Osteocyte (in vitro differentiated cells): ENCODE results near the gene INSM1. TPM values are rescaled to one million over a fixed set of nuclear protein-coding genes. Genes with fewer than 3 reads are reported as not detected.
"Not testable (repeated sequence)": the region's sequence is repeated elsewhere in the genome, so short reads cannot be mapped to it uniquely, and the experiment has no call there.

Source experiments
- DNase-seq: peaks from one replicate; pipeline ENCODE4 v3.0.0; 2021; ENCODE audit warnings: mixed read lengths; ENCODE audit not compliant: unreplicated experiment; ENCODE audit errors: extremely low spot score
- H3K27ac Mint-ChIP-seq: one replicate; pipeline ENCODE4 v1.8.0; 2021; ENCODE audit warnings: mild to moderate bottlenecking, mixed read lengths; ENCODE audit not compliant: unreplicated experiment
- H3K27me3 Mint-ChIP-seq: one replicate; pipeline ENCODE4 v1.8.0; 2021; ENCODE audit warnings: mixed read lengths; ENCODE audit not compliant: unreplicated experiment
- H3K36me3 Mint-ChIP-seq: one replicate; pipeline ENCODE4 v1.8.0; 2021; ENCODE audit warnings: mixed read lengths; ENCODE audit not compliant: unreplicated experiment
- H3K4me1 Mint-ChIP-seq: one replicate; pipeline ENCODE4 v1.8.0; 2021; ENCODE audit warnings: mixed read lengths; ENCODE audit not compliant: unreplicated experiment
- H3K4me3 Mint-ChIP-seq: one replicate; pipeline ENCODE4 v1.8.0; 2021; ENCODE audit warnings: mild to moderate bottlenecking, moderate library complexity, mixed read lengths; ENCODE audit not compliant: unreplicated experiment
- H3K9me3 Mint-ChIP-seq: one replicate; pipeline ENCODE4 v1.8.0; 2021; ENCODE audit warnings: mixed read lengths; ENCODE audit not compliant: unreplicated experiment
- CTCF ChIP-seq: fragments of 200-600 bp; sonication (generic); IDR thresholded peaks from 2 replicates; pipeline ENCODE4 v1.5.0; 2021; ENCODE audit warnings: antibody characterized with exemption, mild to moderate bottlenecking, moderate library complexity
- total RNA-seq: library from RNA; stranded (reverse); gene quantifications from 2 replicates; pipeline ENCODE4 v1.2.1, GENCODE V29; 2021

Gene INSM1
- total RNA-seq, 1 donor from 2014 or later, result not detected

GRCh38 chr20:20342066-20342465 is 25.8 kb upstream of the INSM1 start:
- Mint-ChIP-seq H3K27ac (no peak overlapping the region), H3K4me1 (no peaks in the 10 kb centered on the region), H3K4me3 (no peak overlapping the region), H3K9me3 (peaks cover 4% of the 10 kb centered on the region), H3K27me3 (peaks cover 2% of the 10 kb centered on the region), H3K36me3 (no peaks in the 10 kb centered on the region)
- TF ChIP-seq CTCF, result no peak
- DNase-seq, result no peak

GRCh38 chr20:20343932-20344331 is 24.0 kb upstream of the INSM1 start:
- TF ChIP-seq CTCF, result no peak
- H3K4me1 Mint-ChIP-seq, result no peaks in the 10 kb centered on the region
- no peak for DNase-seq
- no peaks in the 10 kb centered on the region for H3K36me3 Mint-ChIP-seq
- H3K27ac Mint-ChIP-seq, result no peak overlapping the region
- H3K9me3 Mint-ChIP-seq, result peaks cover 9% of the 10 kb centered on the region
- H3K27me3 Mint-ChIP-seq, result peaks cover 2% of the 10 kb centered on the region
- no peak overlapping the region for H3K4me3 Mint-ChIP-seq

- peaks cover 9% of the 10 kb centered on the region for H3K9me3 Mint-ChIP-seq
- H3K4me3 Mint-ChIP-seq, result no peak overlapping the region
- H3K4me1 Mint-ChIP-seq, result no peaks in the 10 kb centered on the region
- TF ChIP-seq CTCF, result no peak
- no peak overlapping the region for H3K27ac Mint-ChIP-seq
- no peak for DNase-seq
- H3K36me3 Mint-ChIP-seq, result no peaks in the 10 kb centered on the region
- H3K27me3 Mint-ChIP-seq, result peaks cover 6% of the 10 kb centered on the region
Measured at GRCh38 chr20:20344476-20344875, 23.4 kb upstream of the INSM1 start.

GRCh38 chr20:20353576-20353975 is 14.3 kb upstream of the INSM1 start:
- H3K27me3 Mint-ChIP-seq, result peaks cover 8% of the 10 kb centered on the region
- H3K27ac Mint-ChIP-seq, result no peak overlapping the region
- DNase-seq, result no peak
- H3K4me3 Mint-ChIP-seq, result no peak overlapping the region
- H3K36me3 Mint-ChIP-seq, result no peaks in the 10 kb centered on the region
- no peaks in the 10 kb centered on the region for H3K4me1 Mint-ChIP-seq
- H3K9me3 Mint-ChIP-seq, result peaks cover 13% of the 10 kb centered on the region
- no peak for TF ChIP-seq CTCF

- H3K27ac Mint-ChIP-seq, DNase-seq, H3K4me3 Mint-ChIP-seq, H3K36me3 Mint-ChIP-seq, H3K4me1 Mint-ChIP-seq: not testable (repeated sequence)
- Mint-ChIP-seq H3K27me3 (peaks cover 19% of the 10 kb centered on the region), H3K9me3 (peaks cover 13% of the 10 kb centered on the region)
Measured at GRCh38 chr20:20355503-20355902, 12.4 kb upstream of the INSM1 start.

GRCh38 chr20:20358801-20359200 is 9.1 kb upstream of the INSM1 start:
- Mint-ChIP-seq H3K9me3 (peaks cover 2% of the 10 kb centered on the region), H3K4me3 (no peak overlapping the region), H3K36me3 (no peaks in the 10 kb centered on the region), H3K27me3 (peaks cover 48% of the 10 kb centered on the region), H3K27ac (no peak overlapping the region), H3K4me1 (peaks cover 7% of the 10 kb centered on the region)
- DNase-seq, result no peak
- no peak for TF ChIP-seq CTCF
